ENCODE data around the gene POU3F1.

POU3F1 gene

GRCh38 chr1:38046333-38046883 lies at the start of gene POU3F1:
Gene POU3F1 (minus strand): TSS chr1:38046793. CDS start chr1:38046743, 50 bp downstream.
- no peak for FAIRE-seq

GRCh38 chr1:38095454-38095931 lies 48.9 kb upstream of the POU3F1 start:
- FAIRE-seq: peak; percentile 12

GRCh38 chr1:38094711-38095290 lies 48.2 kb upstream of the POU3F1 start:
- FAIRE-seq: no peak

- FAIRE-seq: no peak
Measured at GRCh38 chr1:38093569-38094520, 47.3 kb upstream of the POU3F1 start.

- FAIRE-seq: no peak
Measured at GRCh38 chr1:38092256-38092655, 45.7 kb upstream of the POU3F1 start.

GRCh38 chr1:38090796-38091195 lies 44.2 kb upstream of the POU3F1 start:
- no peak for FAIRE-seq

GRCh38 chr1:38089712-38090360 lies 43.2 kb upstream of the POU3F1 start:
- no peak for FAIRE-seq

- FAIRE-seq: no peak
Measured at GRCh38 chr1:38088791-38089190, 42.2 kb upstream of the POU3F1 start.

GRCh38 chr1:38088366-38088765 lies 41.8 kb upstream of the POU3F1 start:
- no peak for FAIRE-seq

- FAIRE-seq: no peak
Measured at GRCh38 chr1:38087676-38088075, 41.1 kb upstream of the POU3F1 start.

GRCh38 chr1:38085666-38086330 lies 39.2 kb upstream of the POU3F1 start:
- no peak for FAIRE-seq

- FAIRE-seq: no peak
Measured at GRCh38 chr1:38084700-38085099, 38.1 kb upstream of the POU3F1 start.

- FAIRE-seq: no peak
Measured at GRCh38 chr1:38084113-38084512, 37.5 kb upstream of the POU3F1 start.

GRCh38 chr1:38083541-38083940 lies 36.9 kb upstream of the POU3F1 start:
- FAIRE-seq: no peak

GRCh38 chr1:38082769-38083263 lies 36.2 kb upstream of the POU3F1 start:
- FAIRE-seq: no peak

- FAIRE-seq: no peak
Measured at GRCh38 chr1:38079019-38079418, 32.4 kb upstream of the POU3F1 start.

- no peak for FAIRE-seq
Measured at GRCh38 chr1:38077523-38078147, 31.0 kb upstream of the POU3F1 start.

- FAIRE-seq: no peak
Measured at GRCh38 chr1:38076455-38076854, 29.9 kb upstream of the POU3F1 start.

- FAIRE-seq: no peak
Measured at GRCh38 chr1:38076038-38076437, 29.4 kb upstream of the POU3F1 start.

- FAIRE-seq: no peak
Measured at GRCh38 chr1:38075191-38075590, 28.6 kb upstream of the POU3F1 start.

- no peak for FAIRE-seq
Measured at GRCh38 chr1:38074302-38074677, 27.7 kb upstream of the POU3F1 start.
